Brain microvascular endothelial cell (primary cell): Measurements from ENCODE around the gene RNF113B.

Experiments used
- DNase-seq: peaks from one replicate; pipeline ENCODE4 v3.0.0-alpha.2; 2020
- H3K27ac ChIP-seq: fragments of 250-450 bp; sonication (Bioruptor Pico); 2 replicates; pipeline ENCODE4 v1.5.1; 2020; ENCODE audit warnings: mild to moderate bottlenecking, moderate library complexity
- H3K27me3 ChIP-seq: fragments of 250-450 bp; sonication (Bioruptor Pico); replicated peaks from 2 replicates; pipeline ENCODE4 v1.5.1; 2020; ENCODE audit warnings: mild to moderate bottlenecking
- H3K36me3 ChIP-seq: fragments of 250-450 bp; sonication (Bioruptor Pico); replicated peaks from 2 replicates; pipeline ENCODE4 v1.5.1; 2020; ENCODE audit warnings: mild to moderate bottlenecking
- H3K4me3 ChIP-seq: 2 replicates; pipeline ENCODE4 v1.5.1; 2011; ENCODE audit warnings: low read depth, mild to moderate bottlenecking, control low read depth, low read length, moderate library complexity
- CTCF ChIP-seq: IDR thresholded peaks from 2 replicates; pipeline ENCODE4 v1.5.1; 2011; ENCODE audit warnings: low read depth, mild to moderate bottlenecking, moderate library complexity, low read length, control low read depth, inconsistent platforms; ENCODE audit errors: missing control alignments
- in situ Hi-C: cut with HindIII; loops from 2 replicates; pipeline ENCODE4 v1.10.0; 2017; ENCODE audit warnings: low sequenced_read_pairs, low pct_ligation_motif_present

Gene RNF113B

GRCh38 chr13:98133946-98134345 is 43.1 kb downstream of the RNF113B start:
- DNase-seq = no peak
- Histone ChIP-seq H3K27me3 (no peaks in the 10 kb centered on the region), H3K4me3 (no peak overlapping the region), H3K27ac (no peak overlapping the region), H3K36me3 (no peaks in the 10 kb centered on the region)
- no peak for TF ChIP-seq CTCF
- in situ Hi-C loops = loop anchor here (25.0 kb wide), 1 partner anchor 278 kb away; no protein-coding TSS in a partner anchor

- no peak for TF ChIP-seq CTCF
- peak; percentile 57 for DNase-seq
- no peak overlapping the region for H3K27ac ChIP-seq
- H3K4me3 ChIP-seq = no peak overlapping the region
- no peaks in the 10 kb centered on the region for H3K36me3 ChIP-seq
- in situ Hi-C loops = loop anchor here (25.0 kb wide), 1 partner anchor 283 kb away; no protein-coding TSS in a partner anchor
- no peaks in the 10 kb centered on the region for H3K27me3 ChIP-seq
These were observed 47.9 kb downstream of the RNF113B start for GRCh38 chr13:98129059-98129746.
